H1 (cell line): ENCODE data around the gene HES5. TPM values are rescaled to one million over a fixed set of nuclear protein-coding genes. Genes with fewer than 3 reads are reported as not detected.

Experiments
- CHD7 ChIP-seq: fragments of 300-600 bp; sonication (generic); IDR thresholded peaks from 2 replicates; pipeline ENCODE4 v1.7.1; 2012; ENCODE audit warnings: low read length, moderate library complexity, mild to moderate bottlenecking, inconsistent platforms; ENCODE audit not compliant: insufficient replicate concordance
- GTF2F1 ChIP-seq: IDR thresholded peaks from 2 replicates; pipeline ENCODE4 v1.6.1; 2012; ENCODE audit warnings: low read depth, low read length, improper control_type of control experiment, borderline replicate concordance
- KDM1A ChIP-seq: fragments of 200-600, 300-600 bp; sonication (generic); IDR thresholded peaks from 2 replicates; pipeline ENCODE4 v1.7.1; 2016; ENCODE audit warnings: mild to moderate bottlenecking, low read length, borderline replicate concordance
- NANOG ChIP-seq: IDR thresholded peaks from 2 replicates; pipeline ENCODE4 v1.6.1; 2011; ENCODE audit warnings: low read length, low read depth, mild to moderate bottlenecking, inconsistent platforms; ENCODE audit not compliant: insufficient read depth, poor library complexity, severe bottlenecking
- POLR2A ChIP-seq, 2 experiments: IDR thresholded peaks; 1 replicate in 1 of 2; 2 replicates in 1 of 2; pipeline ENCODE4 v1.6.1; 2011; ENCODE audit warnings: low read depth in 2 of 2, low read length in 2 of 2, mild to moderate bottlenecking in 2 of 2; ENCODE audit errors: control extremely low read depth in 1 of 2
- RAD21 ChIP-seq, 2 experiments: IDR thresholded peaks in 1 of 2; conservative IDR thresholded peaks in 1 of 2; 2 replicates each; pipeline ENCODE4 v1.6.1; 2011; ENCODE audit warnings: low read depth in 2 of 2, low read length in 2 of 2, improper control_type of control experiment in 1 of 2, inconsistent platforms in 1 of 2, mild to moderate bottlenecking in 1 of 2, moderate library complexity in 1 of 2
- RBBP5 ChIP-seq: IDR thresholded peaks from 2 replicates; pipeline ENCODE4 v1.7.1; 2012; ENCODE audit warnings: low read depth, mild to moderate bottlenecking, inconsistent platforms, low read length, moderate library complexity, borderline replicate concordance
- RXRA ChIP-seq: IDR thresholded peaks from 2 replicates; pipeline ENCODE4 v1.6.1; 2011; ENCODE audit warnings: low read depth, mild to moderate bottlenecking, low read length, moderate library complexity; ENCODE audit not compliant: insufficient read depth
- SP2 ChIP-seq: IDR thresholded peaks from 2 replicates; pipeline ENCODE4 v1.6.1; 2012; ENCODE audit warnings: mild to moderate bottlenecking, low read length, inconsistent platforms
- SP4 ChIP-seq: IDR thresholded peaks from 2 replicates; pipeline ENCODE4 v1.6.1; 2012; ENCODE audit warnings: low read length, inconsistent platforms
- TAF1 ChIP-seq: IDR thresholded peaks from 2 replicates; pipeline ENCODE4 v1.6.1; 2011; ENCODE audit warnings: mild to moderate bottlenecking, low read depth, low read length
- polyA plus RNA-seq, 7 experiments: library from polyadenylated mRNA; depleted of rRNA in 3 of 7; stranded (reverse) in 5 of 7; unstranded in 2 of 7; fragments of >200 nt in 5 of 7; fragments of 200-250 nt in 2 of 7; gene quantifications; 1 replicate in 5 of 7; 2 replicates in 1 of 7; 4 replicates in 1 of 7; pipeline versions ENCODE4 v1.2.1 to v1.2.3, GENCODE V29; 2011 to 2013; ENCODE audit warnings: missing spikeins in 2 of 7, mixed read lengths in 2 of 7
- total RNA-seq: library from RNA; stranded (reverse); fragmentation: NEBNext Ultra II Directional; extraction: Animal tissue kit (Norgen Biotek cat#: 25700); gene quantifications from 2 replicates; pipeline ENCODE4 v1.2.1, GENCODE V29; 2021

HES5 gene
- total and polyA plus RNA-seq, 2 of the 8 experiments (the other 6 are each of a cell fraction or from before 2014, with no cell fraction given): 0.22 TPM; not detected in 1

GRCh38 chr1:2553871-2554620 lies 24.0 kb upstream of the HES5 start (continued):
- TF ChIP-seq CHD7 (no peak), NANOG (no peak), RXRA (no peak), KDM1A (no peak), GTF2F1 (no peak), SP2 (no peak), POLR2A (IDR thresholded peaks at IDR 0.05; ENCODE audit: control extremely low read depth in 1 of 2, low read depth in 2 of 2, low read length in 2 of 2) (no peak), SP4 (no peak), RBBP5 (no peak), RAD21 (IDR thresholded peaks at IDR 0.05 in 1 of 2, conservative IDR thresholded peaks at IDR 0.05 in 1 of 2; ENCODE audit: low read depth in 2 of 2, low read length in 2 of 2) (no peak), TAF1 (no peak)
